K562 (cell line): ENCODE measurements around the gene TGFBR2. TPM values are rescaled to one million over a fixed set of nuclear protein-coding genes. Genes with fewer than 3 reads are reported as not detected.

Experiments used
- BDP1 ChIP-seq: IDR thresholded peaks from 3 replicates; pipeline ENCODE4 v1.6.1; 2011; ENCODE audit not compliant: insufficient read length, insufficient read depth
- CBX8 ChIP-seq: fragments of 200-600 bp; sonication (generic); IDR thresholded peaks from 2 replicates; pipeline ENCODE4 v1.6.1; 2012; ENCODE audit warnings: borderline replicate concordance, mixed run types, low read depth, mild to moderate bottlenecking, moderate library complexity, mixed read lengths, low read length, control low read depth, inconsistent platforms; ENCODE audit not compliant: poor library complexity, severe bottlenecking; ENCODE audit errors: extremely low read depth
- KDM1A ChIP-seq, 2 experiments: fragments of 450-650 bp; IDR thresholded peaks; 2 replicates each; pipeline ENCODE4 v1.6.1; 2016; ENCODE audit warnings: mild to moderate bottlenecking in 2 of 2
- MAFK ChIP-seq: IDR thresholded peaks from 2 replicates; pipeline ENCODE4 v1.6.1; 2011; ENCODE audit warnings: low read length, improper control_type of control experiment
- NFIC ChIP-seq: fragments of 450-650 bp; IDR thresholded peaks from 2 replicates; pipeline ENCODE4 v1.6.1; 2017; ENCODE audit warnings: mild to moderate bottlenecking, inconsistent platforms
- PRMT5 ChIP-seq: sonication (generic); formaldehyde crosslinking; IDR thresholded peaks from 2 replicates; pipeline ENCODE4 v1.5.0; 2020; ENCODE audit warnings: missing genetic modification reagents
- ZNF518B ChIP-seq: fragments of 250-450 bp; sonication (Bioruptor Pico); IDR thresholded peaks from 2 replicates; pipeline ENCODE4 v1.5.0; 2021; ENCODE audit warnings: mild to moderate bottlenecking, moderate library complexity
- ZNF766 ChIP-seq: fragments of 200-800 bp; sonication (Bioruptor generic); conservative IDR thresholded peaks from 2 replicates; pipeline ENCODE4 v1.6.1; 2016; ENCODE audit warnings: missing genetic modification characterization, missing compliant biosample characterization
- polyA plus RNA-seq, 8 experiments: library from polyadenylated mRNA; depleted of rRNA in 4 of 8; stranded (reverse) in 5 of 8; unstranded in 3 of 8; fragments of >200 nt; fragmentation: Nextera tagmentation in 2 of 8; fragmentation: Illumina TruSeq in 1 of 8; extraction: Ambion mirVana in 2 of 8; extraction: Trizol in 1 of 8; gene quantifications; 2 replicates each; pipeline versions ENCODE4 v1.2.1 to v1.2.3, GENCODE V29; 2011 to 2014; ENCODE audit warnings: inconsistent platforms in 1 of 8, missing spikeins in 1 of 8
- total RNA-seq, 7 experiments: library from RNA; depleted of rRNA in 6 of 7; stranded (reverse); fragments of >200 nt in 6 of 7; fragmentation: Illumina TruSeq in 2 of 7; extraction: Trizol in 2 of 7; gene quantifications; 2 replicates each; pipeline versions ENCODE4 v1.2.1 to v1.2.3, GENCODE V29; 2011 to 2021; ENCODE audit warnings: low replicate concordance in 1 of 7
- TF ChIP-seq, protein P1 (sequence below), 2 experiments: fragments of 450-650 bp; formaldehyde crosslinking in 1 of 2; IDR thresholded peaks; 2 replicates each; pipeline versions ENCODE4 v1.4.0 to v1.6.1; 2014 to 2020; ENCODE audit warnings: mild to moderate bottlenecking in 2 of 2, borderline replicate concordance in 1 of 2, low read depth in 1 of 2
- TF ChIP-seq, protein P2 (sequence below), 2 experiments: fragments of 450-650 bp in 1 of 2; sonication (generic) in 1 of 2; formaldehyde crosslinking in 1 of 2; IDR thresholded peaks in 1 of 2; conservative IDR thresholded peaks in 1 of 2; 2 replicates each; pipeline versions ENCODE4 v1.6.1 to v1.8.1; 2016 to 2023; ENCODE audit warnings: mild to moderate bottlenecking in 2 of 2, moderate library complexity in 2 of 2, inconsistent platforms in 1 of 2, missing genetic modification reagents in 1 of 2

TGFBR2 gene
- total and polyA plus RNA-seq, 9 of the 15 experiments (the other 6 are each of a cell fraction or from before 2014, with no cell fraction given): 0.11 to 0.84 (median 0.24) TPM

GRCh38 chr3:30605706-30606300 is 598 bp upstream of the TGFBR2 start (continued):
- TF ChIP-seq, protein P1, sequence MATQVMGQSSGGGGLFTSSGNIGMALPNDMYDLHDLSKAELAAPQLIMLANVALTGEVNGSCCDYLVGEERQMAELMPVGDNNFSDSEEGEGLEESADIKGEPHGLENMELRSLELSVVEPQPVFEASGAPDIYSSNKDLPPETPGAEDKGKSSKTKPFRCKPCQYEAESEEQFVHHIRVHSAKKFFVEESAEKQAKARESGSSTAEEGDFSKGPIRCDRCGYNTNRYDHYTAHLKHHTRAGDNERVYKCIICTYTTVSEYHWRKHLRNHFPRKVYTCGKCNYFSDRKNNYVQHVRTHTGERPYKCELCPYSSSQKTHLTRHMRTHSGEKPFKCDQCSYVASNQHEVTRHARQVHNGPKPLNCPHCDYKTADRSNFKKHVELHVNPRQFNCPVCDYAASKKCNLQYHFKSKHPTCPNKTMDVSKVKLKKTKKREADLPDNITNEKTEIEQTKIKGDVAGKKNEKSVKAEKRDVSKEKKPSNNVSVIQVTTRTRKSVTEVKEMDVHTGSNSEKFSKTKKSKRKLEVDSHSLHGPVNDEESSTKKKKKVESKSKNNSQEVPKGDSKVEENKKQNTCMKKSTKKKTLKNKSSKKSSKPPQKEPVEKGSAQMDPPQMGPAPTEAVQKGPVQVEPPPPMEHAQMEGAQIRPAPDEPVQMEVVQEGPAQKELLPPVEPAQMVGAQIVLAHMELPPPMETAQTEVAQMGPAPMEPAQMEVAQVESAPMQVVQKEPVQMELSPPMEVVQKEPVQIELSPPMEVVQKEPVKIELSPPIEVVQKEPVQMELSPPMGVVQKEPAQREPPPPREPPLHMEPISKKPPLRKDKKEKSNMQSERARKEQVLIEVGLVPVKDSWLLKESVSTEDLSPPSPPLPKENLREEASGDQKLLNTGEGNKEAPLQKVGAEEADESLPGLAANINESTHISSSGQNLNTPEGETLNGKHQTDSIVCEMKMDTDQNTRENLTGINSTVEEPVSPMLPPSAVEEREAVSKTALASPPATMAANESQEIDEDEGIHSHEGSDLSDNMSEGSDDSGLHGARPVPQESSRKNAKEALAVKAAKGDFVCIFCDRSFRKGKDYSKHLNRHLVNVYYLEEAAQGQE (IDR thresholded peaks at IDR 0.05; ENCODE audit: borderline replicate concordance): no peak
- TF ChIP-seq, protein P1 (CRISPR knock-in tag; IDR thresholded peaks at IDR 0.05; ENCODE audit: low read depth): no peak
- TF ChIP-seq PRMT5 (CRISPR knock-in tag): no peak
- no peak for TF ChIP-seq CBX8
- TF ChIP-seq ZNF766: no peak
- TF ChIP-seq KDM1A (IDR thresholded peaks at IDR 0.05): no peak
- TF ChIP-seq BDP1: no peak
- TF ChIP-seq MAFK: no peak
- no peak for TF ChIP-seq NFIC
- TF ChIP-seq, protein P2, sequence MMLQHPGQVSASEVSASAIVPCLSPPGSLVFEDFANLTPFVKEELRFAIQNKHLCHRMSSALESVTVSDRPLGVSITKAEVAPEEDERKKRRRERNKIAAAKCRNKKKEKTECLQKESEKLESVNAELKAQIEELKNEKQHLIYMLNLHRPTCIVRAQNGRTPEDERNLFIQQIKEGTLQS (IDR thresholded peaks at IDR 0.05): no peak
- TF ChIP-seq, protein P2 (CRISPR knock-in tag; conservative IDR thresholded peaks at IDR 0.05): no peak
- no peak for TF ChIP-seq ZNF518B
